Endothelial cell of umbilical vein (primary cell): ENCODE results near the gene ARMH4.

Experiments used
- CTCF ChIP-seq, 2 donors: IDR thresholded peaks; 1 replicate in 1 of 2; 2 replicates in 1 of 2; pipeline ENCODE4 v1.5.1; 2011; ENCODE audit warnings: low read length in 2 of 2, mild to moderate bottlenecking in 2 of 2, moderate library complexity in 2 of 2, control low read depth in 1 of 2, inconsistent platforms in 1 of 2, low read depth in 1 of 2; ENCODE audit not compliant: insufficient read depth in 1 of 2; ENCODE audit errors: extremely low read depth in 1 of 2
- GATA2 ChIP-seq: IDR thresholded peaks from 2 replicates; pipeline ENCODE4 v1.7.0; 2011; ENCODE audit warnings: low read depth, mild to moderate bottlenecking, moderate library complexity, mixed read lengths, low read length; ENCODE audit not compliant: insufficient read length, insufficient read depth
- JUN ChIP-seq: IDR thresholded peaks from 2 replicates; pipeline ENCODE4 v1.6.1; 2011; ENCODE audit warnings: borderline replicate concordance, low read depth; ENCODE audit not compliant: insufficient read length, insufficient read depth
- MAX ChIP-seq: IDR thresholded peaks from 2 replicates; pipeline ENCODE4 v1.6.1; 2011; ENCODE audit not compliant: insufficient read depth, insufficient read length
- MYC ChIP-seq: IDR thresholded peaks from one replicate; pipeline ENCODE4 v1.6.1; 2011; ENCODE audit warnings: mild to moderate bottlenecking, low read depth, low read length
- POLR2A ChIP-seq: IDR thresholded peaks from 2 replicates; pipeline ENCODE4 v1.6.1; 2012; ENCODE audit warnings: low read depth, mild to moderate bottlenecking, control low read depth, low read length
- POLR2AphosphoS5 ChIP-seq: IDR thresholded peaks from 2 replicates; pipeline ENCODE4 v1.6.1; 2012; ENCODE audit warnings: low read depth, mild to moderate bottlenecking, control low read depth, low read length, moderate library complexity; ENCODE audit not compliant: insufficient read depth

- TF ChIP-seq POLR2A (no peak), CTCF (IDR thresholded peaks at IDR 0.05; ENCODE audit: extremely low read depth in 1 of 2, insufficient read depth in 1 of 2, low read depth in 1 of 2, low read length in 2 of 2) (no peak), POLR2AphosphoS5 (no peak), MAX (no peak), JUN (no peak), MYC (no peak), GATA2 (no peak)
Measured at GRCh38 chr14:57991353-57991752, 160.7 kb downstream of the ARMH4 start.
